Stomach (tissue), 4 donors: ENCODE results near the gene GMEB2.

ENCODE experiments used
- CTCF ChIP-seq, 7 experiments: fragments of 450-650 bp in 4 of 7; fragments of 200-600 bp in 3 of 7; sonication (generic) in 3 of 7; IDR thresholded peaks; one replicate each; pipeline ENCODE4 v1.5.1; 2016 to 2019; ENCODE audit warnings: antibody characterized with exemption in 7 of 7, control low read depth in 2 of 7, mild to moderate bottlenecking in 1 of 7
- EP300 ChIP-seq: sonication (generic); formaldehyde crosslinking; IDR thresholded peaks from one replicate; pipeline ENCODE4 v1.6.1; 2017; ENCODE audit warnings: antibody characterized with exemption
- POLR2A ChIP-seq, 4 donors: fragments of 450-650 bp; IDR thresholded peaks; one replicate each; pipeline ENCODE4 v1.6.1; 2016; ENCODE audit warnings: antibody characterized with exemption in 4 of 4, control low read depth in 2 of 4, mild to moderate bottlenecking in 1 of 4, moderate library complexity in 1 of 4
- POLR2AphosphoS5 ChIP-seq, 3 donors: sonication (generic); formaldehyde crosslinking; IDR thresholded peaks; one replicate each; pipeline ENCODE4 v1.6.1; 2016; ENCODE audit warnings: antibody characterized with exemption in 3 of 3

DNA sequence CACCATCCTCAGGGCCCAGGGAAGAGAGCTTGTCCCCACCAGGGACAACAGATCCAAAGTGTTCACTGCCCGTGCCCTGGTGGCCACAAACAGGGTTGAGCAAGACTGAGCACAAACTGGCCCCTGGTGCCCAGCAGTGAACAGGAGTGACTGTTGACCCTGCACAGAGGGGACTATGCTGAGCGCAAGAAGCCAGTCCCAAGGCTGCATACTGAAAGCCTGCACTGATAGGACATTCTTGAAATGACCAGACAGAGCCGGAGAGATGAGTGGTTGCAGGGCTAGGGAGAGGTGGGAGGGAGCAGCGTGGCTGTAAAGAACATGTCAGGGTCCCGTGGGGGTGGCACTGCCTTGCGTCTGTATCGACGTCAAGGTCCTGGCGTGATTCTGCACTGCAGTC is 75.8 kb downstream of the GMEB2 start:
- no peak for TF ChIP-seq POLR2A (IDR thresholded peaks at IDR 0.05)
- no peak for TF ChIP-seq CTCF (IDR thresholded peaks at IDR 0.05)
- no peak for TF ChIP-seq POLR2AphosphoS5 (IDR thresholded peaks at IDR 0.05)
- TF ChIP-seq EP300 = no peak
